Panc1 (cell line): ENCODE results near the gene FANCC. TPM values are rescaled to one million over a fixed set of nuclear protein-coding genes. Genes with fewer than 3 reads are reported as not detected.

ENCODE experiments used
- ATAC-seq: fragments of 200-7000 bp; cut with Tn5 transposase; 2 replicates; pipeline ENCODE4 v1.9.1; 2020; ENCODE audit warnings: mild to moderate bottlenecking, moderate library complexity
- BruUV-seq: library from RNA; stranded (reverse); fragments of 400-500 nt; replicated peaks from 2 replicates; lab custom pipeline; 2021; lab: Mats Ljungman, UMichigan
- CTCF ChIA-PET: fragments of 300-600 bp; sonication (Branson Sonifier 250); formaldehyde crosslinking; loops from one replicate; lab custom pipeline; 2022; ENCODE audit warnings: antibody characterized with exemption; lab: Charles Lee
- POLR2A ChIA-PET: fragments of 300-600 bp; sonication (Branson Sonifier 250); formaldehyde crosslinking; loops from one replicate; lab custom pipeline; 2022; ENCODE audit warnings: antibody characterized with exemption; lab: Charles Lee
- DNase-seq: peaks from one replicate; pipeline ENCODE4 v3.0.0-alpha.2; 2010; ENCODE audit warnings: low read depth, low spot score
- H3K27ac ChIP-seq: 2 replicates; pipeline ENCODE4 v1.5.1; 2011; ENCODE audit warnings: mild to moderate bottlenecking, low read length, inconsistent platforms
- H3K27me3 ChIP-seq: fragments of 200-500 bp; sonication (Bioruptor generic); 2 replicates; pipeline ENCODE4 v1.6.0; 2014; ENCODE audit warnings: low read length, inconsistent platforms; ENCODE audit not compliant: control insufficient read depth, insufficient read depth
- H3K36me3 ChIP-seq: fragments of 200-500 bp; sonication (Bioruptor generic); 2 replicates; pipeline ENCODE4 v1.5.1; 2014; ENCODE audit warnings: inconsistent platforms, mild to moderate bottlenecking, low read length, moderate library complexity; ENCODE audit not compliant: control insufficient read depth, insufficient read depth
- H3K4me1 ChIP-seq: 2 replicates; pipeline ENCODE4 v1.5.1; 2011; ENCODE audit warnings: inconsistent platforms, mild to moderate bottlenecking, low read length, moderate library complexity; ENCODE audit not compliant: control insufficient read depth, insufficient read depth
- H3K4me3 ChIP-seq, 2 experiments: 2 replicates each; pipeline ENCODE4 v1.5.1; 2011 to 2012; ENCODE audit warnings: low read depth in 2 of 2, low read length in 2 of 2, mild to moderate bottlenecking in 2 of 2, inconsistent platforms in 1 of 2, moderate library complexity in 1 of 2
- H3K9me3 ChIP-seq: fragments of 200-500 bp; sonication (Bioruptor generic); 2 replicates; pipeline ENCODE4 v1.5.1; 2014; ENCODE audit warnings: low read depth, mild to moderate bottlenecking, inconsistent platforms, low read length, moderate library complexity; ENCODE audit not compliant: control insufficient read depth, insufficient read depth
- CTCF ChIP-seq: fragments of 450-650 bp; IDR thresholded peaks from 2 replicates; pipeline ENCODE4 v1.5.1; 2017; ENCODE audit warnings: mild to moderate bottlenecking
- POLR2AphosphoS5 ChIP-seq: IDR thresholded peaks from 2 replicates; pipeline ENCODE4 v1.6.1; 2012; ENCODE audit warnings: mild to moderate bottlenecking, low read depth, low read length, moderate library complexity
- SIN3A ChIP-seq: IDR thresholded peaks from 2 replicates; pipeline ENCODE4 v1.6.1; 2012; ENCODE audit warnings: low read depth, mild to moderate bottlenecking, low read length, moderate library complexity, borderline replicate concordance; ENCODE audit not compliant: insufficient read depth
- TCF7L2 ChIP-seq: IDR thresholded peaks from 2 replicates; pipeline ENCODE4 v1.6.1; 2011; ENCODE audit warnings: mild to moderate bottlenecking, low read depth, low read length, inconsistent platforms
- in situ Hi-C: cut with HindIII; loops from 2 replicates; pipeline ENCODE4 v1.10.0; 2016; ENCODE audit warnings: low sequenced_read_pairs, low pct_unique_long_range_greater_than_20kb
- intact Hi-C: fragments of 100-400 bp; cut with micrococcal nuclease; formaldehyde crosslinking; loops from one replicate; pipeline ENCODE4 v1.10.0; 2022; ENCODE audit not compliant: unreplicated experiment
- total RNA-seq: library from RNA; stranded (reverse); gene quantifications from one replicate; pipeline ENCODE4 v1.2.1, GENCODE V29; 2021; ENCODE audit not compliant: unreplicated experiment
- TF ChIP-seq, protein P1 (sequence below), 2 experiments: IDR thresholded peaks; 2 replicates each; pipeline ENCODE4 v1.6.1; 2011 to 2012; ENCODE audit warnings: low read depth in 2 of 2, control low read depth in 1 of 2, low read length in 1 of 2, mild to moderate bottlenecking in 1 of 2, moderate library complexity in 1 of 2; ENCODE audit not compliant: insufficient read depth in 1 of 2

FANCC gene
- total RNA-seq, 1 experiment from 2014 or later = 17.8 TPM

- DNase-seq (no peak), ATAC-seq (no peak)
- no peak overlapping the region for H3K4me3 ChIP-seq
- no peaks in the 10 kb centered on the region for H3K36me3 ChIP-seq
- H3K27ac ChIP-seq = no peak overlapping the region
- no peaks in the 10 kb centered on the region for H3K27me3 ChIP-seq
- no TSS peak for BruUV-seq
- TF ChIP-seq SIN3A (no peak), POLR2AphosphoS5 (no peak), TCF7L2 (no peak), CTCF (no peak)
- TF ChIP-seq, protein P1, sequence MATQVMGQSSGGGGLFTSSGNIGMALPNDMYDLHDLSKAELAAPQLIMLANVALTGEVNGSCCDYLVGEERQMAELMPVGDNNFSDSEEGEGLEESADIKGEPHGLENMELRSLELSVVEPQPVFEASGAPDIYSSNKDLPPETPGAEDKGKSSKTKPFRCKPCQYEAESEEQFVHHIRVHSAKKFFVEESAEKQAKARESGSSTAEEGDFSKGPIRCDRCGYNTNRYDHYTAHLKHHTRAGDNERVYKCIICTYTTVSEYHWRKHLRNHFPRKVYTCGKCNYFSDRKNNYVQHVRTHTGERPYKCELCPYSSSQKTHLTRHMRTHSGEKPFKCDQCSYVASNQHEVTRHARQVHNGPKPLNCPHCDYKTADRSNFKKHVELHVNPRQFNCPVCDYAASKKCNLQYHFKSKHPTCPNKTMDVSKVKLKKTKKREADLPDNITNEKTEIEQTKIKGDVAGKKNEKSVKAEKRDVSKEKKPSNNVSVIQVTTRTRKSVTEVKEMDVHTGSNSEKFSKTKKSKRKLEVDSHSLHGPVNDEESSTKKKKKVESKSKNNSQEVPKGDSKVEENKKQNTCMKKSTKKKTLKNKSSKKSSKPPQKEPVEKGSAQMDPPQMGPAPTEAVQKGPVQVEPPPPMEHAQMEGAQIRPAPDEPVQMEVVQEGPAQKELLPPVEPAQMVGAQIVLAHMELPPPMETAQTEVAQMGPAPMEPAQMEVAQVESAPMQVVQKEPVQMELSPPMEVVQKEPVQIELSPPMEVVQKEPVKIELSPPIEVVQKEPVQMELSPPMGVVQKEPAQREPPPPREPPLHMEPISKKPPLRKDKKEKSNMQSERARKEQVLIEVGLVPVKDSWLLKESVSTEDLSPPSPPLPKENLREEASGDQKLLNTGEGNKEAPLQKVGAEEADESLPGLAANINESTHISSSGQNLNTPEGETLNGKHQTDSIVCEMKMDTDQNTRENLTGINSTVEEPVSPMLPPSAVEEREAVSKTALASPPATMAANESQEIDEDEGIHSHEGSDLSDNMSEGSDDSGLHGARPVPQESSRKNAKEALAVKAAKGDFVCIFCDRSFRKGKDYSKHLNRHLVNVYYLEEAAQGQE (IDR thresholded peaks at IDR 0.05; ENCODE audit: insufficient read depth in 1 of 2, low read depth in 2 of 2, low read length in 1 of 2) = no peak
- intact Hi-C loops (no loop called here), in situ Hi-C loops (no loop called here)
- ChIA-PET POLR2A (no interaction called here), CTCF (no interaction called here)
- no peaks in the 10 kb centered on the region for H3K9me3 ChIP-seq
- no peaks in the 10 kb centered on the region for H3K4me1 ChIP-seq
Measured at GRCh38 chr9:95102001-95102433, 215.5 kb downstream of the FANCC start.

DNA sequence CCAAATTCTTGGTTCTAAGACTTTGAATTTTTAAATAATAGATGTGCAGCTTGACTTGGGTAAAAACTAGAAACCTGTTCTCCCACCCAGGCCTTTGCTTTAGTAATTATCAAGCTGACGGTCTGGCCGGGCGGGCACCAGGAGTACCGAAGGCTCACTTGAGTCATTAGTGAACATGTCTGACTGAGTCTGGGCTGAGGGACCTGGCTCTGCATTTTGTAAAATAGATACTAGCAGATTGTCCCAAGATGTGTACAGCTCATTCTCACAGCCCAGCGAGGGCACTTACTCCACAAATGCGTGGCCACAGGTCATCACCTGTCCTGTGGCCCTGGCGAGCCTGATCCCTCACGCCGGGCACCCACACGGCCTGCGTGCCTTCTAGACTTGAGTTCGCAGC lies 216.2 kb downstream of the FANCC start:
- H3K27ac ChIP-seq = no peak overlapping the region
- no peaks in the 10 kb centered on the region for H3K4me1 ChIP-seq
- no TSS peak for BruUV-seq
- no peaks in the 10 kb centered on the region for H3K9me3 ChIP-seq
- H3K27me3 ChIP-seq = no peaks in the 10 kb centered on the region
- H3K4me3 ChIP-seq = no peak overlapping the region
- DNase-seq (no peak), ATAC-seq (no peak)
- CTCF ChIA-PET = no interaction called here
- intact Hi-C loops (no loop called here), in situ Hi-C loops (no loop called here)
- POLR2A ChIA-PET = no interaction called here
- TF ChIP-seq TCF7L2 = no peak
- TF ChIP-seq SIN3A = no peak
- no peak for TF ChIP-seq POLR2AphosphoS5
- TF ChIP-seq, protein P1 (IDR thresholded peaks at IDR 0.05; ENCODE audit: insufficient read depth in 1 of 2, low read depth in 2 of 2, low read length in 1 of 2) = no peak
- no peak for TF ChIP-seq CTCF
- H3K36me3 ChIP-seq = no peaks in the 10 kb centered on the region
